ENCODE results near the gene ARPC1A.

ARPC1A gene

GRCh38 chr7:99292127-99292526 lies 33.6 kb upstream of the ARPC1A start:
- TF ChIP-seq CTCF (IDR thresholded peaks at IDR 0.05; ENCODE audit: borderline replicate concordance, control extremely low read depth, extremely low read depth, insufficient read depth, missing control alignments), result no peak
- DNase-seq (ENCODE audit: low spot score), result no peak
- in situ Hi-C loops (cut with MboI; ENCODE audit: low sequenced_read_pairs, unreplicated experiment), result no loop called here

DNA sequence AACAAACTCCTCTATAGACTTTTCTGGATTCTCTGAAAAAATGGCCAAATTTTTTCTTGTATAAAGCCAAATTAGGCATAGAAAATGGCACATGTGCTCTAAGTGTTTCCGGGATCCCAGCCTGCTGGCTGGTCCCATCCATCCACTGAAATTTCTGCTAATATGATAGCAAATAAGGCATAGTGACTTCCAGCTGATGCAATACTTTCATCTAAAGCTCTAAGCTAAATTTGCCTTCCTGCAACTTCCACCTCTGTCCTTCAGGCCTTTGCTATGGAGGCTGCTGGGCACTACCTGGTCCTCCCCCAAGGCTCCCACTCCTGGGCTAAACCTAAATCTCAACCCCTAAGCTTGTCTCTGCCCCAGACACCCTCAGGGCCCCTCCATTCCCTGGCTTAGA lies 32.5 kb upstream of the ARPC1A start:
- TF ChIP-seq CTCF (IDR thresholded peaks at IDR 0.05; ENCODE audit: borderline replicate concordance, control extremely low read depth, extremely low read depth, insufficient read depth, missing control alignments), result no peak
- no peak for DNase-seq (ENCODE audit: low spot score)
- in situ Hi-C loops (cut with MboI; ENCODE audit: low sequenced_read_pairs, unreplicated experiment), result no loop called here

GRCh38 chr7:99293650-99294049 lies 32.0 kb upstream of the ARPC1A start:
- TF ChIP-seq CTCF (IDR thresholded peaks at IDR 0.05; ENCODE audit: borderline replicate concordance, control extremely low read depth, extremely low read depth, insufficient read depth, missing control alignments), result no peak
- in situ Hi-C loops (cut with MboI; ENCODE audit: low sequenced_read_pairs, unreplicated experiment), result no loop called here

DNA sequence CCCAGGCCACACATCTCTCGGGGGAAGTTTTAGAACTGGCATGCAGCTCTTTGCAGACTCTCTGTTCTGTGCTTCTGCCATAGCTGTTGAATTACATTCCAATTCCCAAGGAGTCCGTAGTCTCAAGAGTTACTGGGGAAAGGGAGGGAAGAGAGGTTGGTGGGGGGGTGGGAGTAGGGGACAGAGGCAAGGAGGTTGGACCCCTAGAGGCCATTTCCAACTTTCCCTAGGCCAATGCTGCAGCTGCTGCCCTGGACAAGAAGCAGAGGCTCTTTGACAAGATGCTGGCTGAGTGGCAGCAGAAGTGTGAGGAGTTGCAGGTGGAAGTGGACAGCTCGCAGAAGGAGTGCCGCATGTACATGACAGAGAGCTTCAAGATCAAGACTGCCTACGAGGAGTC lies 29.2 kb upstream of the ARPC1A start:
- in situ Hi-C loops (cut with MboI; ENCODE audit: low sequenced_read_pairs, unreplicated experiment), result no loop called here
- DNase-seq (ENCODE audit: low spot score), result no peak

More at GRCh38 chr7:99293650-99294049, 32.0 kb upstream of the ARPC1A start:
- no peak for DNase-seq (ENCODE audit: low spot score)

GRCh38 chr7:99301496-99301895 lies 24.2 kb upstream of the ARPC1A start:
- TF ChIP-seq CTCF (IDR thresholded peaks at IDR 0.05; ENCODE audit: borderline replicate concordance, control extremely low read depth, extremely low read depth, insufficient read depth, missing control alignments), result no peak
- DNase-seq (ENCODE audit: low spot score), result no peak
- in situ Hi-C loops (cut with MboI; ENCODE audit: low sequenced_read_pairs, unreplicated experiment), result no loop called here

More for the DNA sequence above, 29.2 kb upstream of the ARPC1A start:
- TF ChIP-seq CTCF (IDR thresholded peaks at IDR 0.05; ENCODE audit: borderline replicate concordance, control extremely low read depth, extremely low read depth, insufficient read depth, missing control alignments), result no peak

GRCh38 chr7:99305473-99306260 lies 20.0 kb upstream of the ARPC1A start:
- in situ Hi-C loops (cut with MboI; ENCODE audit: low sequenced_read_pairs, unreplicated experiment), result no loop called here
- no peak for TF ChIP-seq CTCF (IDR thresholded peaks at IDR 0.05; ENCODE audit: borderline replicate concordance, control extremely low read depth, extremely low read depth, insufficient read depth, missing control alignments)
- no peak for DNase-seq (ENCODE audit: low spot score)

Data from GM13976 (cell line).